Stomach (tissue), 9 donors: ENCODE results near the gene GRAMD1A. TPM values are rescaled to one million over a fixed set of nuclear protein-coding genes. Genes with fewer than 3 reads are reported as not detected.

Experiments used
- DNase-seq, 2 donors: peaks; one replicate each; pipeline versions ENCODE4 v3.0.0 to v3.0.0-alpha.2; 2013 to 2019
- H3K27ac ChIP-seq, 5 donors: fragments of 200-600 bp in 4 of 5; sonication (generic) in 4 of 5; one replicate each; pipeline ENCODE4 v1.5.1; 2013 to 2019; ENCODE audit warnings: mild to moderate bottlenecking in 1 of 5, moderate library complexity in 1 of 5
- H3K27me3 ChIP-seq, 3 donors: fragments of 200-600 bp; sonication (generic); one replicate each; pipeline ENCODE4 v1.5.1; 2017 to 2019; ENCODE audit warnings: mixed run types in 1 of 3
- H3K36me3 ChIP-seq, 4 donors: fragments of 200-600 bp; sonication (generic); 1 replicate in 3 of 4; 2 replicates in 1 of 4; pipeline ENCODE4 v1.5.1; 2016 to 2019
- H3K4me1 ChIP-seq, 4 donors: fragments of 200-600 bp; sonication (generic); one replicate each; pipeline ENCODE4 v1.5.1; 2016 to 2019
- H3K4me3 ChIP-seq, 4 donors: fragments of 200-600 bp; sonication (generic) in 3 of 4; one replicate each; pipeline ENCODE4 v1.5.1; 2016 to 2019; ENCODE audit warnings: mild to moderate bottlenecking in 1 of 4
- H3K9me3 ChIP-seq, 4 donors: fragments of 200-600 bp; sonication (generic); one replicate each; pipeline ENCODE4 v1.5.1; 2016 to 2019
- EP300 ChIP-seq: sonication (generic); formaldehyde crosslinking; IDR thresholded peaks from one replicate; pipeline ENCODE4 v1.6.1; 2017; ENCODE audit warnings: antibody characterized with exemption
- POLR2A ChIP-seq, 4 donors: fragments of 450-650 bp; IDR thresholded peaks; one replicate each; pipeline ENCODE4 v1.6.1; 2016; ENCODE audit warnings: antibody characterized with exemption in 4 of 4, control low read depth in 2 of 4, mild to moderate bottlenecking in 1 of 4, moderate library complexity in 1 of 4
- POLR2AphosphoS5 ChIP-seq, 3 donors: sonication (generic); formaldehyde crosslinking; IDR thresholded peaks; one replicate each; pipeline ENCODE4 v1.6.1; 2016; ENCODE audit warnings: antibody characterized with exemption in 3 of 3
- WGBS, 5 donors: extraction: QIAGEN DNeasy Blood & Tissue Kit in 3 of 5; methylation state at CpG; one replicate each; pipeline versions ENCODE4 v1.1.5 to v1.1.7; 2013 to 2018; 5-methylcytosine and 5-hydroxymethylcytosine counted together
- intact Hi-C: fragments of 100-400 bp; cut with DNase I; formaldehyde crosslinking; loops from one replicate; pipeline ENCODE4 v1.15.1; 2023; ENCODE audit warnings: low total_unique reads
- polyA plus RNA-seq, 3 donors: library from polyadenylated mRNA; stranded (reverse); fragments of 200-250 nt; gene quantifications; one replicate each; pipeline ENCODE4 v1.2.3, GENCODE V29; 2013
- total RNA-seq, 5 donors: library from RNA; depleted of rRNA; stranded (reverse); fragments of >200 nt; gene quantifications; one replicate each; pipeline versions ENCODE4 v1.1.0 to v1.2.3, GENCODE V29; 2014 to 2016
- TF ChIP-seq, protein P1 (sequence below), 7 experiments: fragments of 450-650 bp in 4 of 7; fragments of 200-600 bp in 3 of 7; sonication (generic) in 3 of 7; IDR thresholded peaks; one replicate each; pipeline ENCODE4 v1.5.1; 2016 to 2019; ENCODE audit warnings: antibody characterized with exemption in 7 of 7, control low read depth in 2 of 7, mild to moderate bottlenecking in 1 of 7
- donor health status: healthy with polysubstance abuse.
- donor health status: Bipolar disorder and iron deficiency.
- donor health status: healthy.

The GRAMD1A gene
- total and polyA plus RNA-seq, 8 donors = 29.8 to 74.1 (median 45.1) TPM

DNA sequence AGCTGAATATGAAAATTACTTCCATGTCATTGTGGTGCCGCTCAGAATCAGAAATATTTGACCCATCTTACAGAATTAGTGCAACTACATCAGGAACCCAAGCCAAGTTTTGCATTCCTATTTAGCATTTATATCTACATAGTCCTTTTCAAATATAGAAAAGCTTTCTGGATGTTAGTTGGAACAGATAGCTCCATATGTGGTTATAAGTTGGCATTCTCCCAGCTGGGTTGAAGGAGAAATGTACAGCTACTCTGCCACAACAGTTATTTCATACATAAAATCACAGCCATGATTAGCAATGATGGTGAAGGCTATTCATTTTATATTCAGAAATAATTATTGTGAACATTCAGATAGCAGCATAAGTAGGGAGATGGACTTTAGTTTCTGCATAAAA, 69.6 kb downstream of the GRAMD1A start:
- 58 to 84% (median 72%) methylated on average over 1 of the region's 1 CpG for WGBS, 5 donors
- Histone ChIP-seq H3K4me3 (no peak overlapping the region), H3K36me3 (no peaks in the 10 kb centered on the region), H3K4me1 (peaks cover 0 to 5% (median 2%) of the 10 kb centered on the region in 4 donors), H3K9me3 (peaks cover 0 to 9% (median 7%) of the 10 kb centered on the region in 4 donors), H3K27ac (no peak overlapping the region), H3K27me3 (no peaks in the 10 kb centered on the region)
- peak in 1 of 2 donors; percentile 41 for DNase-seq
- intact Hi-C loops = no loop called here
- TF ChIP-seq, protein P1, sequence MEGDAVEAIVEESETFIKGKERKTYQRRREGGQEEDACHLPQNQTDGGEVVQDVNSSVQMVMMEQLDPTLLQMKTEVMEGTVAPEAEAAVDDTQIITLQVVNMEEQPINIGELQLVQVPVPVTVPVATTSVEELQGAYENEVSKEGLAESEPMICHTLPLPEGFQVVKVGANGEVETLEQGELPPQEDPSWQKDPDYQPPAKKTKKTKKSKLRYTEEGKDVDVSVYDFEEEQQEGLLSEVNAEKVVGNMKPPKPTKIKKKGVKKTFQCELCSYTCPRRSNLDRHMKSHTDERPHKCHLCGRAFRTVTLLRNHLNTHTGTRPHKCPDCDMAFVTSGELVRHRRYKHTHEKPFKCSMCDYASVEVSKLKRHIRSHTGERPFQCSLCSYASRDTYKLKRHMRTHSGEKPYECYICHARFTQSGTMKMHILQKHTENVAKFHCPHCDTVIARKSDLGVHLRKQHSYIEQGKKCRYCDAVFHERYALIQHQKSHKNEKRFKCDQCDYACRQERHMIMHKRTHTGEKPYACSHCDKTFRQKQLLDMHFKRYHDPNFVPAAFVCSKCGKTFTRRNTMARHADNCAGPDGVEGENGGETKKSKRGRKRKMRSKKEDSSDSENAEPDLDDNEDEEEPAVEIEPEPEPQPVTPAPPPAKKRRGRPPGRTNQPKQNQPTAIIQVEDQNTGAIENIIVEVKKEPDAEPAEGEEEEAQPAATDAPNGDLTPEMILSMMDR (IDR thresholded peaks at IDR 0.05) = no peak
- TF ChIP-seq EP300 = no peak
- TF ChIP-seq POLR2A (IDR thresholded peaks at IDR 0.05) = no peak
- TF ChIP-seq POLR2AphosphoS5 (IDR thresholded peaks at IDR 0.05) = no peak

DNA sequence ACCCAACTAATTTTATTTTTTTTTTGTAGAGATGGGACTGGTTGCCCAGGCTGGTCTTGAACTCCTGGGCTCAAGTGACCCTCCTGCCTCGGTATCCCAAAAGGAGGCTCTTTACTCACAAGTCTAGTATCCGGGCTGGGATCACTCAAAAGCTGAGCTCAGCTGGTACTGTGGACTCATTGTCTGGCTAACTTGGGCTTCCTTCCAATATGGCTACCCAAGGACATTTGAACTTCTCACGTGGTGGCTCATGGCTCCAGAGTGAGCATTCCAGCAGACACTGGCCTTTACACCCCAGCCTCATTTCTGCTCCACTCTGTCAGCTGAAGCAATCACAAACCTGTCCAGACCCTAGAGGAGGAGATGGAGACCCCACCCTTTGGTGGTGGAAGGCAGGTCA, 70.3 kb downstream of the GRAMD1A start:
- intact Hi-C loops = no loop called here
- H3K9me3 ChIP-seq = peaks cover 0 to 9% (median 7%) of the 10 kb centered on the region in 4 donors
- WGBS, 5 donors = 87 to 100% (median 90%) methylated on average over 3 of the region's 3 CpGs
- no peaks in the 10 kb centered on the region for H3K36me3 ChIP-seq
- no peak for TF ChIP-seq POLR2AphosphoS5 (IDR thresholded peaks at IDR 0.05)
- TF ChIP-seq EP300 = no peak
- TF ChIP-seq POLR2A (IDR thresholded peaks at IDR 0.05) = no peak
- TF ChIP-seq, protein P1 (IDR thresholded peaks at IDR 0.05) = no peak
- no peak overlapping the region for H3K4me3 ChIP-seq
- H3K27ac ChIP-seq = no peak overlapping the region
- DNase-seq = no peak
- peaks cover 0 to 5% (median 2%) of the 10 kb centered on the region in 4 donors for H3K4me1 ChIP-seq
- no peaks in the 10 kb centered on the region for H3K27me3 ChIP-seq

DNA sequence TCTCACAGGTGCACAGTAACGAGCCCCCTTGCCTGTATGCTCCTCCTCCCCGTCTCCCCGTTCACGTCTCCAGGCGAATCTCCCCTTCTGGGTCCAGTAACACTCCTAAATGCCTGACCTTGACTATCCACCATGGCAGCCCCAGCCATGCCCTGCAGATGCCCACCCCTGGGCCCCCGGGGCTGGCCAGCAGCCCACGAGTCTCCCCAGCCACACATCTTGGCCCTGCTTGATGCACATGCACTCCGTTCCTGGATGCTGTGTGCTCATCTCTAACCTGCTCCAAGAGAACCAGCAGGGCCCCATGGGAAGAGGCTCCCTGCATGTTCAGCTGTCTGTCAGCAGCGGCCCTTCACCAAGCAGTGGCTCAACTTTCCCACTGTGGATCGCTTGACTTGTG, 73.4 kb downstream of the GRAMD1A start:
- Histone ChIP-seq H3K4me3 (no peak overlapping the region), H3K4me1 (no peaks in the 10 kb centered on the region), H3K27me3 (no peaks in the 10 kb centered on the region), H3K9me3 (peaks cover 0 to 9% (median 7%) of the 10 kb centered on the region in 4 donors), H3K27ac (no peak overlapping the region), H3K36me3 (no peaks in the 10 kb centered on the region)
- intact Hi-C loops = no loop called here
- TF ChIP-seq POLR2AphosphoS5 (IDR thresholded peaks at IDR 0.05) (no peak), EP300 (no peak), POLR2A (IDR thresholded peaks at IDR 0.05) (no peak)
- TF ChIP-seq, protein P1 (IDR thresholded peaks at IDR 0.05) = no peak
- DNase-seq = no peak
- 70 to 89% (median 86%) methylated on average over 8 to 10 of the region's 10 CpGs for WGBS, 5 donors

DNA sequence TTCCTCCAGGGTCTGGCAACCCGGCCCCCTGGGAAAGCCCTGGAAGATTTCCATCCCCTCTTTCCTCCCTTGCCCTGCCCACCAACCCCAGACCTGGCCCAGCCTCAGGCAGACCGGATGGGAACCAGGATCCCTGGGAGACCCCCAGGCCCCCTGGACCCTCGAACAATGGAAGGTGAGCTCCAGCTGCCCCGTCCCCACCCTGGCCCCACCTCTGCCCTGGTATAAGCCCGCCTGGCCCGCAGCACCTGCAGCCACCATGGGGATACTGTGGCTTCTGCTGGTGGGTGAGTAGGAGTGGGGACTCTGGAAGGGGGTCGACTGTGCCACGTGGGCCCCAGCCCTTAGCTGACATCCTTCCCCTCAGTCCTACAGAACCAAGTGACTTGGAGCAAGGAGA, 73.8 kb downstream of the GRAMD1A start:
- Histone ChIP-seq H3K4me3 (no peak overlapping the region), H3K27me3 (no peaks in the 10 kb centered on the region), H3K27ac (no peak overlapping the region), H3K9me3 (peaks cover 0 to 9% (median 7%) of the 10 kb centered on the region in 4 donors), H3K36me3 (no peaks in the 10 kb centered on the region), H3K4me1 (no peaks in the 10 kb centered on the region)
- intact Hi-C loops = no loop called here
- TF ChIP-seq POLR2A (IDR thresholded peaks at IDR 0.05) (no peak), POLR2AphosphoS5 (IDR thresholded peaks at IDR 0.05) (no peak), EP300 (no peak)
- TF ChIP-seq, protein P1 (IDR thresholded peaks at IDR 0.05) = no peak
- 71 to 86% (median 82%) methylated on average over 2 to 8 of the region's 8 CpGs for WGBS, 5 donors
- no peak for DNase-seq
